Measurements from ENCODE around the gene NEB.

NEB gene

DNA sequence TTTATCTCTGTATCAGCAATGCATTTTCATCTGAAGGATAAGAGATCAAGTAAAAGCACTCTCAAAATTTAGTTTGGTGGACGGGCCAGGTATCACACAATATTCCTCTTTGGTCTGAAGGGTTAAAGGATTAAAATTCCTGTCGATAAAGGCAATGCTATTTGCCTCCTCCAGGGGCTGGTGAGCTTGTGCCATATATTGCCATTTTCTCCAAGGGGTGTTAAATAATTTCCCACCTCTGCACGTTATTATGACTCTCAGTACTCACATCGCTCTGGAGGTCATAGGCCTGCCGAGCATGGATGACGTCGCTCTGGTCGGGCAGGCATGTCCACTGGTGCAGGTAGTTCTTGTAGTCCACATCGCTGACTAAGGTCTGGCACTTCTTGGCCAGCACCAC lies 94.2 kb downstream of the NEB start:
- no peak overlapping the region for H3K9ac ChIP-seq

DNA sequence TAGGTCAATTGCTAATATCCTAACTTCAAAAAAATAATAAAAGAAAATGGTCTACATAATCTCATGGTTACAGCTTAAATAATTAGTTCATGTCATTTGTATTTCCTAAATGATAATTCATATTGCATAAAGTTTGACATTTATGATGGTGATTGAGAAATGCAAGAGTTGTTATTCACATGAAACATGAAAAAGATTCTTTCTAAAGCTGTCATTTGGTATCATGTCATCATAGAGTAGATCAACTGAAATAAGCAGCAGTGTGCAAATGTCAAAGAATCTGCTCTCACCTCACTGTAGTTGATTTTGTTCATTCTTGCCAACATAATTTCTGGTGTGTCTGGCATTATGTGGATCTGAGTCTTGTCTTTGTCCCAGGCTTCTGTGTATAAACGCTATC lies 95.3 kb downstream of the NEB start:
- Histone ChIP-seq H3K27ac (no peak overlapping the region), H4K20me1 (no peaks in the 10 kb centered on the region), H3K9me3 (peaks cover 16% of the 10 kb centered on the region), H3K4me2 (no peak overlapping the region; the same call in 1 of the 2 replicates), H3K27me3 (no peaks in the 10 kb centered on the region), H3K9ac (no peak overlapping the region), H3K4me1 (peaks cover 32% of the 10 kb centered on the region), H3K36me3 (no peaks in the 10 kb centered on the region), H3K4me3 (no peak overlapping the region)
- no peak for TF ChIP-seq Cebpa-rat (IDR thresholded peaks at IDR 0.05)

More for the DNA sequence above, 94.2 kb downstream of the NEB start:
- TF ChIP-seq Cebpa-rat (IDR thresholded peaks at IDR 0.05) = no peak
- no peak overlapping the region for H3K4me2 ChIP-seq
- H3K4me3 ChIP-seq = no peak overlapping the region
- H3K36me3 ChIP-seq = no peaks in the 10 kb centered on the region
- no peaks in the 10 kb centered on the region for H4K20me1 ChIP-seq
- H3K9me3 ChIP-seq = peaks cover 6% of the 10 kb centered on the region
- H3K27ac ChIP-seq = no peak overlapping the region
- no peaks in the 10 kb centered on the region for H3K27me3 ChIP-seq
- H3K4me1 ChIP-seq = peaks cover 32% of the 10 kb centered on the region

DNA sequence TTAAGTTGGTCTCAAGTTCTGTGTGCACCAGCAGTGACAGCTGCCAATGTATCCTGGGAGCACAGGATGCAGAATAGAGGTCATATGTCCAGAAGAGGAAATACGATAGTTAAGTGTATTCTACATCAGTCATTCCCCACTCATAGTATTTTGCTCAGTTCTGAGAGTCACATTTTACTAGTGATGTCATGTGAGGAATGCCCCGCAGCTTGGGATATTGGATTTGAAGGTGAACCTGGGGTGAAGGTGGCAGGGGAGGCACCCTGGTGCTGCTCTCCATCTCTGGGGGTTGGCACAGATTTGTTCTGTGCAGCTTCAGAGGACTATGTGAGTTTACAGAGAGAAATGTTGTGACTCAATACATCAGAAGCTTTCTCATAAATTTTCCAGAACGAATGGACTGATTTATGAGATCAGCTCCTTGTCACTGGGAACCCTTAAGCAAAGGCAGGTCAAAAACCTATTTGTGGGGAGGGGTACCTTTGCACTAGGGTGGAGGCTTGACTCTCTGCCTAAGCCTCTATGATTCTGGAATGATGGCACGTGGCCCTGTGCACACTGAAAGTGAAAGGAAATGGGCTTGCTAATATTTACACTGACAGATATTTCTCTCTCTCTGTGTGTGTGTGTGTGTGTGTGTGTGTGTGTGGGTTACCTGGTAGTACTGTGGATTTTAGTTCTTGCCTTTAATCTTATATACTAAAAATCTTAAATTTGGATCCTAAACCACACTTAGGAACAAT lies 95.9 kb downstream of the NEB start:
- Histone ChIP-seq H3K27me3 (no peaks in the 10 kb centered on the region), H3K4me1 (peaks cover 32% of the 10 kb centered on the region), H3K36me3 (no peaks in the 10 kb centered on the region), H4K20me1 (no peaks in the 10 kb centered on the region), H3K27ac (peak overlapping the region; percentile 75), H3K4me2 (peak overlapping the region; percentile 85), H3K4me3 (no peak overlapping the region), H3K9ac (peak overlapping the region; percentile 53; the same call in 1 of the 2 replicates), H3K9me3 (peaks cover 16% of the 10 kb centered on the region)
- TF ChIP-seq Cebpa-rat (IDR thresholded peaks at IDR 0.05) = no peak

DNA sequence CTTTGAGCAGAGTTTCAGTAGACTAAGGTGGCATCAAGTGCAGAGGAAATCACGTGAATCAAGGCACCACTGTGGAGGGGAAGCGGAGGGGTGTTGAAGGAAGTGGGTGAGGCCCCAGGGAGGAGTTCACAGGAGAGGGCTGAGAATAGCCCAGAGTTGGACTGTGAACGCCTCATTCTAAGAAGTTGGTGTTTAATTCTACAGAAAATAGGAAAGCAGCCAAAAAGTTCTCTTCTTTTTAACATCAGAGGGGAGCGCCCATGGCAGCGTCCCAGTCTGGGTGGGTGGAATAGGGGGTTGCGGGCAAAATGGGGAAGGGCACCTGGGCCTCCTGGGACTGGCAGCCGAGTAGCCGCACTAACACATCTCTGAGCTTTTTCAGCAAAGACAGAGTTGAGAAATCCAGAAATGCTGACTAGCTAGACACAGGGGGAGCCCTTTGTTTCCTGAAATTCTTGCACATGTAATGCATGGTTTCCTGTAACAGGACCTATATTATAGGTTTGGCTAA lies 97.0 kb downstream of the NEB start:
- Histone ChIP-seq H4K20me1 (no peaks in the 10 kb centered on the region), H3K9me3 (peaks cover 16% of the 10 kb centered on the region), H3K27ac (peak overlapping the region; percentile 75), H3K9ac (peak overlapping the region; percentile 53), H3K4me2 (peak overlapping the region; percentile 85), H3K4me3 (peak overlapping the region; percentile 54), H3K36me3 (no peaks in the 10 kb centered on the region), H3K27me3 (no peaks in the 10 kb centered on the region), H3K4me1 (peaks cover 32% of the 10 kb centered on the region)
- TF ChIP-seq Cebpa-rat (IDR thresholded peaks at IDR 0.05) = peak; percentile 48; the same call in 1 of the 2 replicates

DNA sequence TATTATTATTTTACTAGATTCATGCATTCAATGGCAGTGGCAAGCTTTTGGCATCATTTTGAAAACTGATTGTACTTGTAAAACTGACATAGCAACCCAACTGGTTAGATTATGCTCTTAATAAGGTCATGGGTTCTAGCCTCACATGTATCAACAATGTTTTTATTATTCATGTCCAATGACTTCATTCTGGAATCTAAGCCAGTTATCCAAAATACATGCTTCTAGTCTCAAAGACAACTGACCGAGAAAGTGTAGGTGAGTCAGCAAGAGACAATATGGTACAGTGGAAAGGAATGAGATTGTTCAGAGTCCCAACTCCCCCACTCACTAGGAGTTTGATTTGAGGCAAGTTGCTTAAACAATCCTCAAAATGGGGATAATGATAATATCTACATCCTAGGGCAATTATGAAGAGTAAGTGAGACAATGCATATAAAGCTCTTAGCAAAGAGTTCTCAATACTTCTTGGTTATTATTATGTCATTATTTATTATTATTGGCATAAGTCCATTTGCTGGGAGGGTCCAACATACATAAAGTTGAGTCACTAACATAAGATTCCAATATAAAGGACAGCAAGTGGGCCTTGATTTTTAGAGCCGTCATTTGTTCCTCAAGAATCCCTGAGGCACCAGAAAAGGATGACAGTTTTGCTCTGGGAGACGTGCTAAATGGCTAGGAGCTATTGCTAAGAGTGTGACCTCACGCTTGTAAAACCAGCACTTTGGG lies 99.4 kb downstream of the NEB start:
- Histone ChIP-seq H3K9me3 (peaks cover 16% of the 10 kb centered on the region), H3K27me3 (no peaks in the 10 kb centered on the region), H3K4me1 (peaks cover 32% of the 10 kb centered on the region), H3K4me3 (no peak overlapping the region), H3K27ac (no peak overlapping the region), H3K4me2 (no peak overlapping the region), H4K20me1 (no peaks in the 10 kb centered on the region), H3K9ac (no peak overlapping the region), H3K36me3 (no peaks in the 10 kb centered on the region)
- no peak for TF ChIP-seq Cebpa-rat (IDR thresholded peaks at IDR 0.05)

DNA sequence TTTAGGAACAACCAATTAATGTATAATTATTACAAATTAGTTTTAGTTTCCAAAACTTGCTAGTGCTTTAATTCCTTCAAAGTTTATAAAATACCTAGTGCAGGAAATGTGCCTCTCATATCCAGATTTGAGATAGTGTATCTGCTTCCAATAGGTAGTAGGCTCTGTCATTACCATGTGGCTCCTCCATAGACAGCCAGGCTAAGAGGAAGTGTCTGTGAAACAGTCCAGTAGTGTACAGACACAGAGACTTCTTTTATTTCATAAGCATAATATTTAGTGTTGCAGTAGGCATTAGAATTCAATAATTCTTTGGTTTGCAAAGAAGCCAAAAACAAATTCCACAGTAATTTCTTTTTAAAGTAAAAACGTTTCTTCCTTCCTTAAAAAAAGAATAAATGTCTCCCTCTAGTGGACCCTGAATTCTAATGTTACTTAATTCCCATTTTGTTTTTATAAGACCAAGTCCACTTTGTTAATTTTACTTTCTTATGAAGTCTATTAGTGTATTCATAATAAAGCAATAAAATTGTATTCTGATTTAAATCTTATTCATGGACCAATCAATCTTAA lies 101.2 kb downstream of the NEB start:
- Histone ChIP-seq H3K27ac (no peak overlapping the region), H3K4me3 (no peak overlapping the region), H3K9me3 (peaks cover 16% of the 10 kb centered on the region), H3K4me1 (peaks cover 22% of the 10 kb centered on the region), H3K27me3 (no peaks in the 10 kb centered on the region), H3K9ac (no peak overlapping the region), H3K36me3 (no peaks in the 10 kb centered on the region), H4K20me1 (no peaks in the 10 kb centered on the region), H3K4me2 (no peak overlapping the region)
- TF ChIP-seq Cebpa-rat (IDR thresholded peaks at IDR 0.05) = no peak

DNA sequence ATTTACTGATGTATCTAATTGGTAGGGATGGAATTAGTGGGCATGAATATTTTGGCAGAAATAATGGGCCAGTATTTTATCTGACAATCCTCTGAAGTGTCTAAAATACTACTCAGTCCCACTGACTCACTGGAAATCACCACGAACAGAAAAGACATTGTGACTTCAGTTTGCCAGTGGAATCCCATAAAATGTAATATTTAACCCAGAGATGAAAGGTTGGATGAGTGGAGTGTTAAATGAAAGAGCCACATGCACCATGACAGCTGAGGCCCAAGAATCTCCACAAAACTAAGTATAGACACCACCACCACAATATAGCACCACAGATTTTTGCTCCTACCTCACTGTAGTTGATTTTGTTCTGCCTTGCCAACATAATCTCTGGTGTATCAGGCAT lies 103.9 kb downstream of the NEB start:
- Histone ChIP-seq H3K27me3 (no peaks in the 10 kb centered on the region), H4K20me1 (no peaks in the 10 kb centered on the region), H3K4me2 (no peak overlapping the region), H3K4me1 (no peaks in the 10 kb centered on the region), H3K27ac (no peak overlapping the region), H3K9me3 (peaks cover 13% of the 10 kb centered on the region), H3K4me3 (no peak overlapping the region), H3K36me3 (no peaks in the 10 kb centered on the region), H3K9ac (no peak overlapping the region)
- no peak for TF ChIP-seq Cebpa-rat (IDR thresholded peaks at IDR 0.05)

DNA sequence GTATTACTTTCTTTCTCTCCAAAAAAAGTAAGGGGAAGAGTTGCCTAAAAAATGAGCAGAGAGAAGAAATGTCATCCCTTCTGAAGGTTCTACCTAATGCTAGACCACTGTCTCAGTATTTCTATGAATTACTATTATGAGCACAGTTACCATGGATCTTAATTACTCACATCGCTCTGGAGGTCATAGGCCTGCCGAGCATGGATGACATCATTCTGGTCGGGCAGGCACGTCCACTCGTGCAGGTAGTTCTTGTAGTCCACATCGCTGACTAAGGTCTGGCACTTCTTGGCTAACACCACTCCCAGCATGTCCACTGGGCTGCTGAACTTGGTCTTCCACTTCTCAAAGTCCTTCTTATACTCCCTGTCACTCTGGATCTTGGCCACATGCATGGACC lies 106.9 kb downstream of the NEB start:
- H3K36me3 ChIP-seq = no peaks in the 10 kb centered on the region
- TF ChIP-seq Cebpa-rat (IDR thresholded peaks at IDR 0.05) = no peak

DNA sequence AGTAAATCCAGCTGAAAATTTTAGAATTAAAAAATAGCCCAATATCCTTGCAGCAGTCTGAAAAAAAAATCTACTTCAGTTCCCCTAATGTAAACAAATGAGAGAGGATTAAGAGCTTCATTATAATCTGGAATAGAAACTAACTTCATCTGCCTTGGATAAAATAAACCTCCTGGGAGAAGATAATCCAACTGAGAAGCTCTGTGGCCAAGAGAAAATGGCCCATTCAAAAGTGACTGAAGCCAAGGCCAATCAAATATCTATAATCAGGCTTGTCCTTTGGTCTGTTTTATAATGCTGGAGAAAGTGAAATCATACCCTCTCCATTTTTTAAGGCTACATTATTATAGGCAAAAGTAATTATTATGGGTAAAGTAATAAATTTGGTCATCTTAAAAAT lies 110.0 kb downstream of the NEB start:
- H3K4me3 ChIP-seq = no peak overlapping the region
- H3K4me1 ChIP-seq = no peaks in the 10 kb centered on the region
- no peak overlapping the region for H3K9ac ChIP-seq
- H3K27me3 ChIP-seq = no peaks in the 10 kb centered on the region
- no peak for TF ChIP-seq Cebpa-rat (IDR thresholded peaks at IDR 0.05)
- no peak overlapping the region for H3K27ac ChIP-seq
- H3K36me3 ChIP-seq = no peaks in the 10 kb centered on the region
- H3K9me3 ChIP-seq = no peaks in the 10 kb centered on the region
- no peak overlapping the region for H3K4me2 ChIP-seq
- no peaks in the 10 kb centered on the region for H4K20me1 ChIP-seq

More for the DNA sequence above, 106.9 kb downstream of the NEB start:
- Histone ChIP-seq H3K9me3 (no peaks in the 10 kb centered on the region), H3K9ac (no peak overlapping the region), H3K4me2 (no peak overlapping the region), H3K4me1 (no peaks in the 10 kb centered on the region), H4K20me1 (no peaks in the 10 kb centered on the region), H3K27me3 (no peaks in the 10 kb centered on the region), H3K4me3 (no peak overlapping the region), H3K27ac (no peak overlapping the region)

DNA sequence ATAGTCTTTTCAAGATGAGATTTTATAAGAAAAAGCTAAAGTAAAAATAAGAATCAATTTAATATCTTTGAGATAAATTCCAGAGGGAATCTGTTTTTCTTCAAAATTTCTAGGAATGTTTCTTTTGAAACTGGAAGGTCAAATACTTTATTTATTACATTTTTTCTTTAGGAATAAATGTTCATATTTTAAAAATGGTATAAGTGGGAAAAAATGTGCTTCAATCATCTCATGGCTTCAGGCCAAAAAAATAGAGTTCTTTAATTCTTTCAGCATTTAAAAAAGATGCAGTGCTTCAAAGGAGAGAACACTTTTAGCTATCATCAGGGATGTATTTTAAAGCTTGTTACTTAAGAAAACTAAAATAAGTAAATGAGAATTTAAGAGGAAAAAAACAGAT lies 110.6 kb downstream of the NEB start:
- no peaks in the 10 kb centered on the region for H3K9me3 ChIP-seq
- H3K27me3 ChIP-seq = no peaks in the 10 kb centered on the region
- H3K4me2 ChIP-seq = no peak overlapping the region
- no peak overlapping the region for H3K4me3 ChIP-seq
- TF ChIP-seq Cebpa-rat (IDR thresholded peaks at IDR 0.05) = no peak
- H3K9ac ChIP-seq = no peak overlapping the region
- H3K36me3 ChIP-seq = no peaks in the 10 kb centered on the region
- no peaks in the 10 kb centered on the region for H3K4me1 ChIP-seq
- no peak overlapping the region for H3K27ac ChIP-seq
- no peaks in the 10 kb centered on the region for H4K20me1 ChIP-seq
